COR-L47 (cell line): Measurements from ENCODE around the gene PRKN.
"Not testable (repeated sequence)": the region's sequence is repeated elsewhere in the genome, so short reads cannot be mapped to it uniquely, and the experiment has no call there.

Experiments used
- DNase-seq: peaks from one replicate; lab custom pipeline; 2025; lab: John Stamatoyannopoulos, UW

PRKN gene

GRCh38 chr6:161901740-161902426, 825.7 kb downstream of the PRKN start:
- DNase-seq, result no peak

DNA sequence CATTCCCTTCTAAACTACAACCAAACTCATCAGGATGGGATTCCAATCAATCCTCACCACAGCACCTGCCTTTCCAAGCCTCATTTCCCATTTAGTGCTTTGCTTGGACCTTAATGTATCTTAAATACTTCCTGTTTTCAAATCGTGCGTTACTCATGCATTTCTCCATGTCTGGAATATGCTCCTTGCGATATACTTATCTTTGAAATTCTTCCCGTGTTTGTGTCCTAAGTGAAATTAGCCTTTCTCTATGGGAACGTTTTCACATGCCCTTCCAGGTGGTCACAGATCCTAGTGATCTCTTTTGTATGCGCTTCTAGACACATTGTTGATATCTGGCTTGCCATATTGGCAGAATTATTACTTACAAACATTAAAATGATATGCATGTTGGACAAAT, 833.1 kb downstream of the PRKN start:
- DNase-seq, result no peak

DNA sequence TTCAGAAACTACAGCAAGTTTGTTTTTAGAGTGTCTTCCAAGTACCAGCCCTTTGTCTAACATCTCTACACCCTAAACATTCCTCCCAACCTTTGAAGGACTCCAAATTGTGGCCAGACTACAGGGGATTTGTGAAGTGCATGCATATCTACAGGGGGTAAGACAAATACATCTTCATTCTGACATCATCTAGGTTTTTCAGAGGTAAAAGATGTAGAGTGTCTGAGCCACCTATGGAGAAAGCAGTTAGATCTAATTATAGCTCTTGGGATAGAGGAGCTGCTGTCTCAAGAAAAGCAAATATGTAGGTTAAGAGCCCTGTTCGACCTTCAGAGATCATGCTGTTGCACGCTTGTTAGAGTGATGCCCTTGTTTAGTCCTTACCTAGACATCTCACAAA, 836.0 kb downstream of the PRKN start:
- no peak for DNase-seq

DNA sequence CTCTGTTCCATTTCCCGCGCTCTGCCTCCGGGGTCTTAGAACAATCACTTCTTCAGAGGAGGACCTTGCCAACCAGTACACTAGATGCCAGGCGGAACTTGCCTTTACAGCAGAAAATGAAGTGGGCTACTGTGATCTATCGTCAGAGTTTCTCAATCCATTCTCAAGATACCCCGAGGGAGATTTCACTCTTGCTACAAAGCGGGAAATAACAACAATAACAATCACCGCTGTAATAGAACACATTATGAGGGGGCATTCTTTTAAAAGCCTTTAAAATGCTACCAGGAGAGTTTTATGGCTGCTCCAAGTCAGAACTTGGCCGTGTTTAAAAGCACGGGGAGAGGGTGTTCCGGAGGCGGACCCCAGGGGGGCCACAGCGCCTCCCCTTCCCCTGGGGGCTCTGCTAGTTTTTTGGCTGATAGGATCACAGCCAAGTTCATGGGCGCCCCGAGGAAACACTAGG, 836.7 kb downstream of the PRKN start:
- no peak for DNase-seq

- DNase-seq, result no peak
Measured at GRCh38 chr6:161890133-161890831, 837.3 kb downstream of the PRKN start.

DNA sequence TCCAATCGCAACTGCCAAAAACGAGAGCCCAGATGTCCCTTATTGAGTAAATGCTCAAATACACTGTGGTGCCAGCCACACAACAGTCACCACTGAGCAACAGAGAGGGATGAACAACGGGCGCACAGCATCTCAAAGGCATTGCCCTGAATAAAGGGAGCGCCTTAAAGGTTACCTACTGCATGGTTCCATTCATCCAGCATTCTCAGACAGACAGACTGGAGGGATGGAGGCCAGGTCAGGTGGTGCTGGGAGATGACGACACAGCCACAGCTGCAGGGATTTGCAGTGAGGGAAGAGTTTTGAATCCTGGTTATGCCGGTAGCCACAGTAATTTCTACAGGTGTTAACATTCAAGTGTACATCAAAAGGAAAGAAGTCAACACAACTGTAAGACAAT, 838.2 kb downstream of the PRKN start:
- no peak for DNase-seq

GRCh38 chr6:161886545-161886944, 841.0 kb downstream of the PRKN start:
- DNase-seq, result not testable (repeated sequence)

DNA sequence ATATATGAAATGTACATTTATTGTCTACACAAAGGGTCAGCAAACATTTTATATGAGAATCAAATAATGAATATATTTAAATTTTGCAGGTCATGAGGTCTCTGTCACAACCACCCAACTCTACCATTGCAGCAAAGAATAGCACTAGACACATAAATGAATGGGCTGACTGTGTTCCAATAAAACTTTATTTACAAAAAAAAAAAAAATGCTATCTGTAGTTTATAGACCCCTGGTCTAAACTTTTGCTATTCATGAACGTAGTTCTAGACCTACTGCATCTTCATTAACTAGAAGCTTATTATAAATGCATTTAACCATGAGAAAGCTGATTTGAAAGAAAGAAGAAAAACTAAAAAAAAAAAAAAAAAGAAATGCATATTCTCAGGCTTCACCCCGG, 842.8 kb downstream of the PRKN start:
- DNase-seq, result no peak

DNA sequence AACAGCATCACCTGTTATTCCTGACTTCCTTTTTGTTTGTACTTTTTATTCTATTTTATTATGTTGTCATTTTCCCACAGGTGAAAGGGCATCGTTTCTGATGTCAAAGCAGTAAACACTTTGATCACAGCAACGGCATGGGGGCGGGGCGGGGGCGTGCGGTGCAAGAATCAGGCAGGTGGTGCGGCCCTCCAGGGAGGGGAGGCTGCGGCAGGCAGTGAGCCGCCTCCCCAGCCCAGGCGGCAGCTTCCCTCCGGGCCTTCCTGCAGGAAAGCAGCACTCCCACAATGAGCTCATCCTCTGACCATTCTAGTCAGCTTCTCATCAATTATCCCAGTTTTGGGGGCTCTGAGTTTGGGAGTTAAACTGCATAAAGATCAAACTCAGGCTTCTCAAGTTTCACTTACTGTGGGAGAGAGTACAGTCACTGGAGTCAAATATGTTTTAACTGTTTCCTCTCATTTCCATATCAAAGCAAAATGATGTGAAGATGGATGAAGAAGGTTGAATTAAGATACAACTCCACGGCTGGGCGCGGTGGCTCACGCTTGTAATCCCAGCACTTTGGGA, 845.3 kb downstream of the PRKN start:
- peak; percentile 8 for DNase-seq

GRCh38 chr6:161880056-161880455, 847.5 kb downstream of the PRKN start:
- DNase-seq, result no peak

GRCh38 chr6:161876231-161876630, 851.3 kb downstream of the PRKN start:
- DNase-seq, result no peak

GRCh38 chr6:161870236-161870901, 857.2 kb downstream of the PRKN start:
- no peak for DNase-seq

DNA sequence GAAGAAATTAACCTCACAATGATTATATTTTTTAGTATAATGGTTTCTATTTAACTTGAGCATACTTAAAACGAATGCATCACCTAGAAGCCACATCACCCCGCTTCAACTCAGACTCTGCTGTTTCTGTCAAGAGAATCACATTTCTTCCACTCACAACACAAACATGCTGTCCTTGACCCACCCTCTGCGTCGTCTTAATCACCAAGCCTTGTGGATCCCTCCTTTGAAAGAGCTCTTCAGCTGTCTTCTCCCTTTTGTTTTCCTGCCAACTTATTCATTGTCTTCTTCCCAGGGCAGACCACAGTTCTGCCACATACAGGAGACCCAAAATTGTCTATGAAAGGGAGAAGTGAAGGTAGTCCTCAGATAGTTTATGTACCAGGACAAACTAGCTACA, 858.1 kb downstream of the PRKN start:
- DNase-seq, result no peak

DNA sequence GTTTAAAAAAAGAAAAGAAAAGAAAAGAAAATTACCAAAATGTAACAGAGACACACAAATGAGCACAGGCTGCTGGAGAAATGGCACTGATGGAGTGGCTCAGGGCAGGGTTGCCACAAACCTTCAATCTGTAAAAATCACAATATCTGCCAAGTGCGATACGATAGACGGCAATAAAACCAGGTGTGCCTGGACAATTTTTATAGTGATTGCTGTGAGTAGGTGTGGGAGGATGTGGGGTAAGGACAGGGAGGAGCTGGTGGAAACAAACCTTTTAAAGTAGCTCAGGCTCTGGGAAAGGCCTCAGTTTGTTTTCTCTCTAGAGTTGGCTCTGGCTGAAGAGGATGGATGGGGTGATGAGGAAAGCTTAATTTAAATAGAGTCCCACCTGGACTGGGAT, 861.0 kb downstream of the PRKN start:
- DNase-seq, result no peak

DNA sequence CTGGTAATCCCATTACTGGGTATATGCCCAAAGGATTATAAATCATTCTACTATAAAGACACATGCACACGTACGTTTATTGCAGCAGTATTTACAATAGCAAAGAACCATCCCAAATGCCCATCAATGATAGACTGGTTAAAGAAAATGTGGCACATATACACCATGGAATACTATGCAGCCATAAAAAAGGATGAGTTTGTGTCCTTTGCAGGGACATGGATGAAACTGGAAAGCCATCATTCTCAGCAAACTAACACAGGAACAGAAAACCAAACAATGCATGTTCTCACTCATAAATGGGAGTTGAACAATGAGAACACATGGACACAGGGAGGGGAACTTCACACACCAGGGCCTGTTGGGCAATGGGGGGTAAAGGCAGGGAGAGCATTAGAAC, 866.5 kb downstream of the PRKN start:
- DNase-seq, result not testable (repeated sequence)

DNA sequence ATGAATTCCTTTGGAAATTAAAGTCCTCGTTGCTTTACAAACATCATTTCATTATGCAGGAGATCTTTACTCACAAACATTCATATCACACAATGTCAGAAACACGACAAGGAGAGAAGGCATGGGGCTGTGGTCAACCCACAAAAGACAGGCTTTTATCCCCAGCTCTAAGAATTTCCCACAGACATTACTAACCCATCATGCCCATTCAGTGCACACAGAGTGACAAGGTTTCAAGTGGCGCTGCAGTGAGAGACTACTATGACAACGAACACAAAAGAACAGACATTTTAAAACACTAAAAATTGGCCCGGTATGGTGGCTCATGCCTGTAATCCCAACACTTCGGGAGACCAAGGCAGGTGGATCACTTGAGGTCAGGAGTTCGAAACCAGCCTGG, 873.9 kb downstream of the PRKN start:
- no peak for DNase-seq

DNA sequence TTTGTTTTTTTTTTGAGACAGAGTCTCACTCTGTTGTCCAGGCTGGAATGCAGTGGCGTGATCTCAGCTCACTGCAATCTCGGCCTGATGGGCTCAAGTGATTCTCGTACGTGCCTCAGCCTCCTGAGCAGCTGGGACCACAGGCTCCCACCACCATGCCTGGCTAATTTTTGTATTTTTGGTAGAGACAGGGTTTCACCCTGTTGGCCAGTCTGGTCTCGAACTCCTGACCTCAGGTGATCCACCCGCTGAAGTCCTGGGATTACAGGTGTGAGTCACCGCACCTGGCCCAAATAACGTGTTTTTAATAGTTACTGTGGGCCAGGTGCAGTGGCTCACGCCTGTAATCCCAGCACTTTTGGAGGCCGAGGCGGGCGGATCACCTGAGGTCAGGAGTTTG, 876.1 kb downstream of the PRKN start:
- not testable (repeated sequence) for DNase-seq

DNA sequence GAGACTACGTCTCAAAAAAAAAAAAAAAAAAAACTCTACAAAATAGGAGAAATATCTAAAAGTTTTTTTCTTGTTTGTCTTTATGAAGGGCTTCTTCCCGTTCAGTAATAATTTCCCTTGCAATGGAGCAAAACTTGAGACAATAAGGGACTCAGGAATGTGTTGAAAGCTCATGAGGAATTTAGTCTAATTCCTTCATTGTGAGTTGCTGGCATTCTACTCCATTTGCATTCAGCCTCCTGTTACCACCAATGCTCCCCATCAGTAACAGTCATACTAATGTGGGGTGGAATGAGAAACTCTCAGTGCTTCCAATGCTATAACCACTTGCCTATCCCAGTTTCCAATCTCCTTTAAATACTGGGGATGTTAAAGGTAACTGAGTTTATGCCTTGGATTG, 877.0 kb downstream of the PRKN start:
- DNase-seq, result no peak

DNA sequence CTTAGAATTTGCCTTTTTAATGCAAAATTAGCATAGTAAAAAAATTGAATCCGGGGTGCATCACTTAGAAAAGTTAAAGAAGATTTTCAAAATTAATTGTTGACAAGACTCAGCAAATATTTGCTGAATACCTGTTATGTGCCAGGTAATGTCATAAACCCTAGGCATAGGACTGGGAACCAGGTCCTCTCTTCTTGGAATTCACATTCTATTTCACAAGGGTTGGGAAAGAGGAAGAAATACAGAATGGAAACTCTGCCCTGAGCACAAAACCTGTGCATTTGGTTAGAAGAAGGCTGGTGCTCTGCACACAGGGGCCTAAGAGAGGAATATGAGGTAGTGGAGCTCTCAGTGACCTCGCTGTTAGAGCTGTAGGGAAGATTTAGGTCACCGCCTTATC, 879.9 kb downstream of the PRKN start:
- DNase-seq, result no peak

GRCh38 chr6:161844804-161845203, 882.8 kb downstream of the PRKN start:
- DNase-seq, result no peak

DNA sequence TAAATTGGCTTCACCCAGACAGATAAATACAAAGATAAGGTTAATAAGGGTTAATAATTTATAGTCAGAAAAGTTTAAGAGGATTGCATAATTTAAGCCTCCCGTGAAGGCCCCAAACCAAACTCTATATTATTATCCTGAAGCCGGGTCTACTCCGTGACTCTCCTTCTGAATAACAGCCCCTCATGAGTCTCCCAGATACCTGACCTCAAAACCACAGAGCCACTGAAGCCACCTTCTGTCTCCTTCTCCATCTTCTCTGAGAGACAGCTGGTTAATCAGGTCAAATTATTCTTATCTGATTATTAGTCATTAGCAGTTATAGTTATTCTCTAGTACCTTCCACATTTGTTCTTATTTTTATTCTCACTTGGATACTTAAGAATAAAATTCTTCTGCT, 884.5 kb downstream of the PRKN start:
- DNase-seq, result no peak

GRCh38 chr6:161840380-161840779, 887.2 kb downstream of the PRKN start:
- DNase-seq, result no peak
